ENCODE measurements around the gene AMHR2. TPM values are rescaled to one million over a fixed set of nuclear protein-coding genes. Genes with fewer than 3 reads are reported as not detected.

Gene AMHR2
- total RNA-seq, 1 experiment from 2014 or later = not detected

DNA sequence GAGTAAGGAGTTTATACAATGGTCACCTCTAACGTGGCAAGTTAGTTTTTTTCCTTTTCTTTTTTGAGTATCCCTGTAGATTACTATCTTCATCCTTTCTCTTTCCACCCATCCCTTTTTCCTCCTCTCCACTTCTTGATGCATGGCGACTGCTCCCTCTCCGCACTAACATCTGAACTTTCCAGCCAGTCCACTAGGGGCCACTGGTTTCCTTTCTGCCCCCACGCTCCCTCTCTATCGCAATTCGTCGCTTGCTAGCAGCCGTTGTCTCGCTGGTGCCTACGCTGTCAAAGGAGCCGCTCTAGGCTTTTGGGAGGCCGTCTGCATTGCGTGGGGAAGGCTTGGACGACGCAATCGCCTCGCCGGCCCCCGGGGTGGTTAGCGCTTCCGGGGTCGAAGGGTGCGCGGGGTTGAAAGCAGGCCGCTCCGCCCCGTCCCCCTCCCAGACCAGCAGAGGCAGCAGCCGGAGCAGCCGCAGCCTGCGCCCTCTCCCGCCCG is 28.1 kb downstream of the AMHR2 start, which contains the start of gene PCBP2:
Gene PCBP2, plus strand, starts transcription at position 442 of the 498 bp plus-strand sequence. CDS start 2,699 bp downstream, outside the sequence.
- Mint-ChIP-seq H3K4me1 (ENCODE audit: low read depth, unreplicated experiment) (peaks cover 19% of the 10 kb centered on the region), H3K27me3 (ENCODE audit: unreplicated experiment) (no peaks in the 10 kb centered on the region), H3K27ac (ENCODE audit: unreplicated experiment) (peak within 1 kb of the TSS; percentile 68), H3K4me3 (ENCODE audit: low read depth, unreplicated experiment) (peak within 1 kb of the TSS; percentile 82), H3K36me3 (ENCODE audit: insufficient read depth, unreplicated experiment) (peaks cover 52% of the 10 kb centered on the region), H3K9me3 (ENCODE audit: low read depth, unreplicated experiment) (no peaks in the 10 kb centered on the region)
- intact Hi-C loops (cut with micrococcal nuclease; ENCODE audit: unreplicated experiment) = no loop called here
- peak; percentile 58 for TF ChIP-seq CTCF (IDR thresholded peaks at IDR 0.05; ENCODE audit: unreplicated experiment)
- DNase-seq = peak; percentile 95
- no TSS peak for BruUV-seq (replicated peaks)
- CTCF ChIA-PET = no interaction called here

DNA sequence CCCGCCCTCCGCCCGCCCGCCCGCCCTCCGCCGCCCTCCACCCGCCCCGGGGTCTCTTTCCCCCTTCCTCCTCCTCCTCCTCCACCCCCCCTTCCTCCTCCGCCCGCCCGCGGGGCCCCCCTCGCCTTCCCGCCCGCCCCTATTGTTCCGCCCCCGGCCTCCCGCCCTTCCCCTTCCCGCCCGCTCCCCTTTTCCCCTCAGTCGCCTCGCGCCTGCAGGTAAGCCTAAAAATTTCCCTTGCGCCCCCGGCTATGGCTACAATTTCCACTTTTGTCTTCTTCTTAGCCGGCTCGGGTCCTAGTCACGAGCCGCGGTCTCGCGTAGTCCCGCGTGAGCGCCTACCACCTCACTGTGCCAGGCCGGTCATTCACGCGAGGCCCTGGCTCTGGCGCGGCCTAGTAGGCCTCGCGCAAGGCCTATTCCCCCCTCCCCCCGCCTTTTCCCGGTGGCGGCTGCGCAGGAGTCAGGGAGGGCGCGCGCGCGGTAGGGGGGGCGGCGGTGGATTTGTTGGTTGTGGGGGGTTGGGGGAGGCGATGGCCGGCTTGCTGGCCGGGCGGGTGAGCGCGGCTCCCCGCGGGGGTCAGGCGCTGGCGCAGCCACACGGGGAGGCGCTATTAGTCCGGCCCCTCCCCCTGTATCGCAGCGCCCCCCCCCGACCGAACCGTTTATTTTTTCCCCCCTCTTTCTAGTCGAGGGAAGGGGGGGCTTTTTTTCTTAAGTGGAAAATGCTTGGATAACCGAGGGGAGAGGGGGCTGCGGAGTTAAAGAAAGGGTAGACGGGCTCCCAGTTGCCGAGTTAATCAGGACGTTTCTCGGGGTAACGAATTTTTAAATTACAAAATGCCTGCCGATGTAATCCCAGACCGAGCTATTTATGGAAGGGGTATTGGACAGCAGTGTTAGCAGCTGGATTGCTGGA is 28.8 kb downstream of the AMHR2 start:
- no TSS peak for BruUV-seq (replicated peaks)

GRCh38 chr12:53453953-53454640 is 30.4 kb downstream of the AMHR2 start:
- CTCF ChIA-PET = interaction anchor here (0.6 kb wide), 1 partner anchor 649 kb away, joined by 4 read pairs; no protein-coding TSS in a partner anchor
- Mint-ChIP-seq H3K36me3 (ENCODE audit: insufficient read depth, unreplicated experiment) (peaks cover 69% of the 10 kb centered on the region), H3K4me3 (ENCODE audit: low read depth, unreplicated experiment) (peak overlapping the region; percentile 82), H3K9me3 (ENCODE audit: low read depth, unreplicated experiment) (no peaks in the 10 kb centered on the region), H3K4me1 (ENCODE audit: low read depth, unreplicated experiment) (peaks cover 19% of the 10 kb centered on the region), H3K27ac (ENCODE audit: unreplicated experiment) (peak overlapping the region; percentile 68), H3K27me3 (ENCODE audit: unreplicated experiment) (no peaks in the 10 kb centered on the region)
- no TSS peak for BruUV-seq (replicated peaks)
- no peak for TF ChIP-seq CTCF (IDR thresholded peaks at IDR 0.05; ENCODE audit: unreplicated experiment)
- intact Hi-C loops (cut with micrococcal nuclease; ENCODE audit: unreplicated experiment) = no loop called here
- DNase-seq = no peak

More for the DNA sequence above, 28.8 kb downstream of the AMHR2 start:
- H3K9me3 Mint-ChIP-seq (ENCODE audit: low read depth, unreplicated experiment) = no peaks in the 10 kb centered on the region
- CTCF ChIA-PET = interaction anchor here (0.5 to 0.9 kb wide), 5 partner anchors 75 to 291 kb away, joined by 3 to 6 read pairs (median 4); partner anchors contain the start of gene AAAS
- DNase-seq = peak; percentile 79
- peak overlapping the region; percentile 68 for H3K27ac Mint-ChIP-seq (ENCODE audit: unreplicated experiment)
- intact Hi-C loops (cut with micrococcal nuclease; ENCODE audit: unreplicated experiment) = no loop called here
- TF ChIP-seq CTCF (IDR thresholded peaks at IDR 0.05; ENCODE audit: unreplicated experiment) = peak; percentile 37
- peaks cover 19% of the 10 kb centered on the region for H3K4me1 Mint-ChIP-seq (ENCODE audit: low read depth, unreplicated experiment)
- H3K27me3 Mint-ChIP-seq (ENCODE audit: unreplicated experiment) = no peaks in the 10 kb centered on the region
- H3K36me3 Mint-ChIP-seq (ENCODE audit: insufficient read depth, unreplicated experiment) = peaks cover 56% of the 10 kb centered on the region
- H3K4me3 Mint-ChIP-seq (ENCODE audit: low read depth, unreplicated experiment) = peak overlapping the region; percentile 82

- Mint-ChIP-seq H3K27ac (ENCODE audit: unreplicated experiment) (peak overlapping the region; percentile 30), H3K9me3 (ENCODE audit: low read depth, unreplicated experiment) (no peaks in the 10 kb centered on the region), H3K4me1 (ENCODE audit: low read depth, unreplicated experiment) (peaks cover 19% of the 10 kb centered on the region), H3K4me3 (ENCODE audit: low read depth, unreplicated experiment) (peak overlapping the region; percentile 82), H3K36me3 (ENCODE audit: insufficient read depth, unreplicated experiment) (peaks cover 74% of the 10 kb centered on the region), H3K27me3 (ENCODE audit: unreplicated experiment) (no peaks in the 10 kb centered on the region)
- CTCF ChIA-PET = interaction anchor here (0.6 kb wide), 1 partner anchor 649 kb away, joined by 4 read pairs; no protein-coding TSS in a partner anchor
- no peak for TF ChIP-seq CTCF (IDR thresholded peaks at IDR 0.05; ENCODE audit: unreplicated experiment)
- intact Hi-C loops (cut with micrococcal nuclease; ENCODE audit: unreplicated experiment) = no loop called here
- no TSS peak for BruUV-seq (replicated peaks)
- no peak for DNase-seq
These were observed 31.1 kb downstream of the AMHR2 start for GRCh38 chr12:53454707-53455106.

All from Calu3 (cell line).